ENCODE measurements around the gene PYY. TPM values are rescaled to one million over a fixed set of nuclear protein-coding genes. Genes with fewer than 3 reads are reported as not detected.
"Not testable (repeated sequence)": the region's sequence is repeated elsewhere in the genome, so short reads cannot be mapped to it uniquely, and the experiment has no call there.

PYY gene
- total RNA-seq, 1 donor from 2014 or later, result 0.64 TPM

- no peak for DNase-seq (ENCODE audit: extremely low read depth, low read depth, low spot score)
Observed at GRCh38 chr17:43979671-43980070, 25.9 kb upstream of the PYY start.

- no peak for DNase-seq (ENCODE audit: extremely low read depth, low read depth, low spot score)
Observed at GRCh38 chr17:43979011-43979410, 25.3 kb upstream of the PYY start.

GRCh38 chr17:43978078-43978477 is 24.3 kb upstream of the PYY start:
- DNase-seq (ENCODE audit: extremely low read depth, low read depth, low spot score), result no peak

DNA sequence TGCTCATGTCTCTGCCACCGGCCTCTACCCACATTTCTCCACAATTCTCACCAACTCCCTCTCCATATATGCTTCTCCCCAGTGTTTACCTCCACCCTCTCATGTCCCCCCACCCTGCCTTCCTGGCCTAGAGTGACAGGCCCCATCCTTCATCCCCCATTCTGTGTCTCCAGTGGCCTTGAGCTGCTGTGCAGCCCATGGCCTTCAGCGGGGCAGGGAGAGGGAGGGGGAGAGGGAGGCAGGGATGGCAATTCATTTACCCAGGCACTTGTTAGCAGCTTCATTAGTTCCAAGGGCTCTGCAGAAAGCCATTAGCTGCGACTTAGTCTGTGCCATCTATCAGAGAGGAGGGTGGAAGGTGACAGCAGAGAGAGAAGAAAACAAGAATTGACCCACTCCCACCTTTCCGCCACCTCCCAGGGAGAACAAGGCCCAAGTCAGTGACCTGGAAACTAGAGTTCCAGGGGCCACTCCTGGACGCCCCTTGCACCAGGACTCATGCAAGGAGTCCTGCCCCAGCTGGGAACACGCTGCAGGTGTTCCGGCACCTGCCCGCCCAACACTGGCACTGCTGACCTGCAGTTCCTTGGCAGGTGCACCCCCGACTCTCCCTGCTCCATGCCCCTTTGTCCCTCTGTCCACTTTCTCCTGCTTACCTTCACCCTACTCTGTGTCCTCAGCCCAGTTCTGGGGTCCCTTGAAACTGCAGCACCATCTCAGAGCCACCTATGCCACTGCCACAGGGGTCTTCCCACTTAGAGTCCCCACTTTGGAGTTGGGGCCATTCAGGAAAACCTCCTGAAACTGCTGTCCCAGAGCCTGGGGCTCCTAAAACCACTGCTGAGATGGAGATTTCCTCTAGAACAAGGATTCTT is 23.5 kb upstream of the PYY start:
- no peak for DNase-seq (ENCODE audit: extremely low read depth, low read depth, low spot score)

DNA sequence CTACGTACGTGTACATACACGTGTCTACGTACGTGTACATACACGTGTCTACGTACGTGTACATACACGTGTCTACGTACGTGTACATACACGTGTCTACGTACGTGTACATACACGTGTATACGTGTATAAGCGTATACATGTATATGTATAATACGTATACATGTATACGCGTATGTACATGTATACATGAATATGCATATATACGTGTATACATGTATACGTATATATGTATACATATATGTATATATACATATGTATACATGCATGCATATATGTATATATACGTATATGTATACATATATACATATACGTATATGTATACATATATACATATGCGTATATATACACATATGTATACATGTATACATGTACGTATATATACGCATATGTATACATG is 22.2 kb upstream of the PYY start:
- no peak for DNase-seq (ENCODE audit: extremely low read depth, low read depth, low spot score)

DNA sequence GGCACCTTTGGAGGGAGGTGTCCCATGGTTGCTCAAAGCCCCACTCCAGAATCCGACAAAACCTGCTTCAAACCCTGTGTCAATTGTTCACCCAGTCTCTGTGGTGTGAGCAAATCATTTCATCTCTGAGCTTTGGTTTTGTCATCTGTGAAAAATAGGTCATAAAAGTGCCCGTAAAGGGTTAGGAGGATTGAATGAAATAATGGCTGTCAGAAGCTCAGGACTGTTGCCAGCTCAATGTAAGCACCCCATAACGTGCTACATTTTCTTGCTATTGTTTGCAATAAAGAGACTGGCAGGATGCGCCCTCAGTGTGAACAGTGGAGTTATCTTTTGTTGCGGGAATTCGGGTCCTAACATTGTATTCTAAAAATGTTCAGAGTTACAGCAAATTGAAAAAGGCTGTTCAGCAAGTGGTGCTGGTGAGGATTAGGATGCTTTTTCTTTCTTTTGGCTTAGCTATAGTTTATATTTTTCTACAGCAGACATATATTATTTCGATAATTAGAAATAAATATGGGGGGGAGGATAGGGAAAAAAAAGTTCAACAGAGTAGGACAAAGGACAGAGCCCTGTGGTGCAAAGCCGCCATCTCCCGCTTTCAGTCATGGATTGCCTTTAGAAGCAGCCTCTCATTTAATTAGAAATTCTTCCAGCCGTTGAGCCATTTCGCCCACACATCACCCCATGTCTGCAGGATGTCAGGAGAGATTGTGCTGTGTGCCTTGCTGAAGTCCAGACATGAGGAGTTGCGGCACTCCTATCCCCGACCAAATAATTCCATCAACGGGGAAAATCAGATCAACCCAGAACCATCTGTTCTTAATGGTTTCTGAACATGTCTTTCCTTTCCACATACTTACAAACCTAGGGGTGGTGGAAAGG is 20.9 kb upstream of the PYY start:
- no peak for DNase-seq (ENCODE audit: extremely low read depth, low read depth, low spot score)

DNA sequence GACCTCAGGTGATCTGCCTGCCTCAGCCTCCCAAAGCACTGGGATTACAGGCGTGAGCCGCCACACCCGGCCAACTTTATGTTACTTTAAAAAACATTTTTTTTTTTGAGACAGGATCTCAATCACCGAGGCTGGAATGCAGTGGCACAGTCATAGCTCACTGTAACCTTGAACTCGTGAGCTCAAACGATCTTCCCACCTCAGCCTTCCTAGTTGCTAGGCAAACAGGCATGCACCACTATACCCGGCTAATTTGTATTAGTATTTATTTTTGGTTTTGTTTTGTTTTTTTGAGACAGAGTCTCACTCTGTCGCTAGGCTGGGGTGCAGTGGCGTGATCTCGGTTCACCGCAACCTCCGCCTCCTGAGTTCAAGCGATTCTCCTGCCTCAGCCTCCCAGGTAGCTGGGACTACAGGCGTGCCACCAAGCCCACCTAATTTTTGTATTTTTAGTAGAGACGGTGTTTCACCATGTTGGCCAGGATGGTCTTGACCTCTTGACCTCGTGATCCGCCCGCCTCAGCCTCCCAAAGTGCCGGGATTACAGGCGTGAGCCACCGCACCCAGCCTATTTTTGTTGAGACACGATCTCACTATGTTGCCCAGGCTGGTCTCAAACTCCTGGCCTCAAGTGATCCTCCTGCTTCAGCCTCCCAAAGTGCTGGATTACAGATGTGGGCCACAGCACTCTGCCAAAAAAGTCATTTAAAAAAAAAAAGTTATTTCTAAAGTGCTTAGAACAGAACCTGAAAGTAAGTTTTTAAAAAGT is 18.9 kb upstream of the PYY start:
- not testable (repeated sequence) for DNase-seq (ENCODE audit: extremely low read depth, low read depth, low spot score)

DNA sequence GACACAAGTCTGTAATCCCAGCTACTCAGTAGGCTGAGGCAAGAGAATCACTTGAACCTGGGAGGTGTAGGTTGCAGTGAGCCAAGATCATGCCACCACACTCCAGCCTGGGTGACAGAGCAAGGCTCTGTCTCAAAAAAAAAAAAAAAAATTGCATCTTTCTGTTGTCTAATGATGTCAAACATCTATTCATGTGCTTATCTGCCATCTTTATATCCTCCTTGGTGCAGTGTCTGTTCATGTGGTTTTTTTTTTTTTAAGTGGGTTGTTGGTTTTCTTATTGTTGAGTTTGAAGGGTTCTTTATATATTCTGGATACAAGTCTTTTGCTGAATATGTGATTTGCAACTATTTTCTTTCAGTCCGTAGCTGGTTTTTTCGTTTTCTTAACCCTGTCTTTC is 17.7 kb upstream of the PYY start:
- DNase-seq (ENCODE audit: extremely low read depth, low read depth, low spot score), result not testable (repeated sequence)

- DNase-seq (ENCODE audit: extremely low read depth, low read depth, low spot score), result no peak
Observed at GRCh38 chr17:43970366-43970765, 16.6 kb upstream of the PYY start.

GRCh38 chr17:43967251-43967875 is 13.6 kb upstream of the PYY start:
- no peak for DNase-seq (ENCODE audit: extremely low read depth, low read depth, low spot score)

- DNase-seq (ENCODE audit: extremely low read depth, low read depth, low spot score), result no peak
Observed at GRCh38 chr17:43966276-43966675, 12.5 kb upstream of the PYY start.

- no peak for DNase-seq (ENCODE audit: extremely low read depth, low read depth, low spot score)
Observed at GRCh38 chr17:43962479-43962878, 8.7 kb upstream of the PYY start.

GRCh38 chr17:43961954-43962353 is 8.2 kb upstream of the PYY start:
- no peak for DNase-seq (ENCODE audit: extremely low read depth, low read depth, low spot score)

DNA sequence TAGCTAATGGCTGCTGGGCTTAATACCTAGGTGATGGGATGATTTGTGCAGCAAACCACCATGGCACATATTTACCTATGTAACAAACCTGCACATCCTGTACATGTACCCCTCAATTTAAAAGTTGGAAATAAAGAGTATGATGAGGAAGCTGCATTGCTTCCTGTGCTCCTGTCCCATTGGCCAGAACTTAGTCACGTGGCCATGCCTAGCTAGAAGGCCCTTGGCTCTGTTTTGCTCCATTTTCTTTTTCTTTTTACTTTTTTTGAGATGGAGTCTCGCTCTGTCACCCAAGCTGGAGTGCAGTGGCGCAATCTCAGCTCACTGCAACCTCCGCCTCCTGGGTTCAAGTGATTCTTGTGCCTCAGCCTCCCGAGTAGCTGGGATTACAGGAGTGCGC is 7.6 kb upstream of the PYY start:
- not testable (repeated sequence) for DNase-seq (ENCODE audit: extremely low read depth, low read depth, low spot score)

DNA sequence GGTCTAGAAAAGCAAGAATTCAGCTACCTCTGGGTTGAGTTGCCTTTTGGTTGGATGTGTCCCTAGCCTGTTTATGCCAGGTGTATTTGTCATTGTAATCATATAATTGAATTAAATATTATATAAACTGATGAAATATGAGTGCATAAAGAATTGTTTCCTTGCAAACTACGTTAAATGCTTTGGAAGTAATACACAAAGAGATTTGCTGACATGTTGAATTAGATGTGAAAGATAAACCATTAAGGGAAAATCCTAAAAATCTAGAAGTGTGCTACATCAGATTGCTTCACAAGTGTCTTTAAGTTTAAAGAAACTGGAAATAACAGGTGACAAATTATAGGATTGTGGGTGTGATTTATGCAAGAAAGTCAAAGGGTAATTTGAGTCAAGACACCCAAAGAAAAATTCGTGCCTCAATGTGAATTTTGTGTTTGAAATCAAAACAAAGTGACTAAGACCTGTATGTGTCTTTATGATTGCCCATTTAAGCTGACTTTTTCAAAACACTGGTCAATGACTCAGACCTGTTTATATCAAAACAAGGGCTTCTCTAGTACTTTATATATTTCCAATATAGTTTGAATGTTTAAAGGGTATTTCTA is 5.1 kb upstream of the PYY start:
- DNase-seq (ENCODE audit: extremely low read depth, low read depth, low spot score), result no peak

DNA sequence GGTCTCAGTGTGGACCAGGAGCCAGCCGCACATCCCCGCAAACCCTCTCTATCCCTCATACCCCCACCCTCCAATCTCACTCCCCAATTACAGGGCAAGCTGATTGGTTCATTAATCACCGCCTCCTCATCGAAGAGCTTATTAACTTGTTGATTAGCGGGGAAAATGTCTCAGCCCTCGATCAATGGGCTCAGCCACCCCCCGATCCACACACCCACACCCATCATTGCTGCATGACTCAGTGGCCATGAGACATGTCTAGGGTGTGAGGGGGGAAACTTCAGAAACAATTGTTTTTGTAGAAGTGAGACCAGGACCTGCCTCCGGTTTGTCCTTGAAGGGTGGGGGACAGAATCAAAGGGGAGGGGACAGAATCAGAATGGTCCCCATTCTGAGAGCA is 2.5 kb upstream of the PYY start:
- no peak for DNase-seq (ENCODE audit: extremely low read depth, low read depth, low spot score)

GRCh38 chr17:43952724-43953666 is 745 bp downstream of the PYY start:
- no peak for DNase-seq (ENCODE audit: extremely low read depth, low read depth, low spot score)

GRCh38 chr17:43952351-43952723 is 1.4 kb downstream of the PYY start:
- no peak for DNase-seq (ENCODE audit: extremely low read depth, low read depth, low spot score)

GRCh38 chr17:43951750-43952149 is 2.0 kb downstream of the PYY start:
- DNase-seq (ENCODE audit: extremely low read depth, low read depth, low spot score), result no peak
